ENCODE measurements around the gene SNHG17.
"Not testable (repeated sequence)": the region's sequence is repeated elsewhere in the genome, so short reads cannot be mapped to it uniquely, and the experiment has no call there.

Gene SNHG17

DNA sequence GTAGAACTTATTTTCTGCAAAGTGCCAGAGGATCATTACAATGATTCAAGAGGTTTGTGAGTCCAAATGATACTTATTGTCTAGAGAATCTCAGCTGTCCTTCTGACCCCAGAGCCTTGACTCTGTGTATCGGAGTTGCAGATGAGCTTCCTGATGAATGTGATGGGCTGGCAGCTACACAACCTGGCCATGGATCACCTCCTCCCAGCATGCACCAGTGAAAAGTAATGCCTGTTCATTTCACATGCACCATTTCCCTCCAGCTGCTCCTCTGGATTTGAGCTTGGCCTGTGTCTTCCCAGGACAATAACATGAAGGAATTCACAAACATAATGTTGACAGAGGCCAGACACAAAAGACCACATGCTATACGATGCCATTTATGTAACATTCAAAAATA is 30.0 kb downstream of the SNHG17 start:
- no peak for DNase-seq (ENCODE audit: low read depth)
- H3K4me3 ChIP-seq (ENCODE audit: low read depth, low read length): no peak overlapping the region
- TF ChIP-seq, protein P1, sequence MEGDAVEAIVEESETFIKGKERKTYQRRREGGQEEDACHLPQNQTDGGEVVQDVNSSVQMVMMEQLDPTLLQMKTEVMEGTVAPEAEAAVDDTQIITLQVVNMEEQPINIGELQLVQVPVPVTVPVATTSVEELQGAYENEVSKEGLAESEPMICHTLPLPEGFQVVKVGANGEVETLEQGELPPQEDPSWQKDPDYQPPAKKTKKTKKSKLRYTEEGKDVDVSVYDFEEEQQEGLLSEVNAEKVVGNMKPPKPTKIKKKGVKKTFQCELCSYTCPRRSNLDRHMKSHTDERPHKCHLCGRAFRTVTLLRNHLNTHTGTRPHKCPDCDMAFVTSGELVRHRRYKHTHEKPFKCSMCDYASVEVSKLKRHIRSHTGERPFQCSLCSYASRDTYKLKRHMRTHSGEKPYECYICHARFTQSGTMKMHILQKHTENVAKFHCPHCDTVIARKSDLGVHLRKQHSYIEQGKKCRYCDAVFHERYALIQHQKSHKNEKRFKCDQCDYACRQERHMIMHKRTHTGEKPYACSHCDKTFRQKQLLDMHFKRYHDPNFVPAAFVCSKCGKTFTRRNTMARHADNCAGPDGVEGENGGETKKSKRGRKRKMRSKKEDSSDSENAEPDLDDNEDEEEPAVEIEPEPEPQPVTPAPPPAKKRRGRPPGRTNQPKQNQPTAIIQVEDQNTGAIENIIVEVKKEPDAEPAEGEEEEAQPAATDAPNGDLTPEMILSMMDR (conservative IDR thresholded peaks at IDR 0.05; ENCODE audit: low read depth, low read length): no peak

GRCh38 chr20:38404016-38404415 is 31.1 kb downstream of the SNHG17 start:
- TF ChIP-seq, protein P1 (conservative IDR thresholded peaks at IDR 0.05; ENCODE audit: low read depth, low read length): no peak

DNA sequence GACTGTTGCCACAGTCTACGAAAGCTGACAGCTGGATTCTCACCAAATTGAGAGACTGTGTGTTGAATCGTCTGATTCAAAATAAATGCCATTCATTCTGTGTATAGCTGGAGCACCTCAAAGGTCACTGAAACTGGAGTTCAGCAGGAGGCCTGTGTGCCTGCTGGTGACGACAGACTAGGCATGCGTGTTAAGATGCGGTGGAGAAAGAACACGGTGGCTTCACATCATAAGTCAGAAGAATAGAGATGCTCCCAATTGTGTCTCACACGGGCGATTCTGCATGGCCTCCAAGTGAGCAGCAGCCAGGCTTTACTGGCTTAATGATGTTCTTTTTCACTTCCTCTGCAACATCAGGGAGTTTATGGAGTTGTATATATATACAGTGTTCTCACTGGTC is 32.3 kb downstream of the SNHG17 start:
- DNase-seq (ENCODE audit: low read depth): no peak
- H3K4me3 ChIP-seq (ENCODE audit: low read depth, low read length): no peak overlapping the region
- TF ChIP-seq, protein P1 (conservative IDR thresholded peaks at IDR 0.05; ENCODE audit: low read depth, low read length): no peak

More at GRCh38 chr20:38404016-38404415, 31.1 kb downstream of the SNHG17 start:
- no peak for DNase-seq (ENCODE audit: low read depth)
- no peak overlapping the region for H3K4me3 ChIP-seq (ENCODE audit: low read depth, low read length)

DNA sequence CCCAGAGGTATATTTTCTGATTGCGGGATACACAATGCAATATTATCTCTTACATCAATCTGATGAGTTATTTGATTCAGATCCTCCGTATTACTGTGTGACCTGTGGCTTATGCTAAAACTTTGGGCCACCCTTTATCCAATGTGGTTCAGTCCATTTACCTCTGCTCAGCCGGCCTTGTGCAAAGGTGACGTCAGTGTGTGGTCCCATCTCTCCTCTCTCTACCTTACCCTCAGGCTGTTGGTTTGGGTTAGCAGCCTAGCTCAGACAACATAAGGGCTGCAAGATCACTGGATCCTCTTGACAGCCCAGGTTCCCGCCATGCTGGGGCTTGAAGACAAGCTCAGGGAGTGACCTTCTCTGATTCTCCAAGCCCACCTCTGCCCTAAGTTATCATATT is 33.0 kb downstream of the SNHG17 start:
- DNase-seq (ENCODE audit: low read depth): no peak
- TF ChIP-seq, protein P1 (conservative IDR thresholded peaks at IDR 0.05; ENCODE audit: low read depth, low read length): no peak
- no peak overlapping the region for H3K4me3 ChIP-seq (ENCODE audit: low read depth, low read length)

- not testable (repeated sequence) for DNase-seq (ENCODE audit: low read depth); H3K4me3 ChIP-seq (ENCODE audit: low read depth, low read length)
These were observed 39.3 kb downstream of the SNHG17 start for GRCh38 chr20:38395751-38396395.

GRCh38 chr20:38395165-38395564 is 40.0 kb downstream of the SNHG17 start:
- TF ChIP-seq, protein P1 (conservative IDR thresholded peaks at IDR 0.05; ENCODE audit: low read depth, low read length): no peak
- no peak overlapping the region for H3K4me3 ChIP-seq (ENCODE audit: low read depth, low read length)
- DNase-seq (ENCODE audit: low read depth): peak; percentile 41

DNA sequence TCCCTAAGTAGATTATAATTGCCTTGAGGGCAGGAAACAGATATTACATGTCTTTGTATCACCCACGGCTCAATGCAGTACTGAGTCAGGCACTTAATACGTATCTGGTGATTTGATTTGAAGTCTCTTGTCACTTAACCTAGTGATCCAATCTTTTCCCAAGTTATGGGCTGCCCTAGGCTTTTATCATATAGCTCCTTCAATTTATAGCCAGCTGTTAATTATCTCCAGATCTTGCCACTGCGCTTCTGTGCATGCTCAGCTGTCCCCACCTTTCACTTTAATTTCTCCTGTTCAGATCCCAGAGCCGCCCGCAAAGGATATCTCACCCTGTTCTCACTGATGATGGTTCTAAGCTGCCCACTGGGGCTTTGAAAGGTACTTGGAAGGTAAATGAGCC is 41.9 kb downstream of the SNHG17 start:
- no peak for DNase-seq (ENCODE audit: low read depth)
- TF ChIP-seq, protein P1 (conservative IDR thresholded peaks at IDR 0.05; ENCODE audit: low read depth, low read length): no peak
- H3K4me3 ChIP-seq (ENCODE audit: low read depth, low read length): no peak overlapping the region

All from choroid plexus epithelial cell (primary cell).